ENCODE results near the gene TMEM82.

TMEM82 gene

GRCh38 chr1:15726508-15726907 is 15.8 kb upstream of the TMEM82 start:
- no peak overlapping the region for H3K4me2 ChIP-seq (ENCODE audit: low read length)
- no peaks in the 10 kb centered on the region for H4K20me1 ChIP-seq (ENCODE audit: insufficient read depth, low read length)
- no peaks in the 10 kb centered on the region for H3K27me3 ChIP-seq (ENCODE audit: low read depth, low read length)
- no peak overlapping the region for H2AFZ ChIP-seq (ENCODE audit: low read depth, low read length)
- no peaks in the 10 kb centered on the region for H3K79me2 ChIP-seq (ENCODE audit: low read length)
- TF ChIP-seq EZH2phosphoT487 (IDR thresholded peaks at IDR 0.05; ENCODE audit: low read depth) (no peak), CTCF (IDR thresholded peaks at IDR 0.05; ENCODE audit: low read depth, low read length) (no peak)
- no peaks in the 10 kb centered on the region for H3K4me1 ChIP-seq (ENCODE audit: low read length)
- H3K36me3 ChIP-seq (replicated peaks; ENCODE audit: low read depth, low read length), result no peaks in the 10 kb centered on the region
- no peak overlapping the region for H3K27ac ChIP-seq (ENCODE audit: low read length)
- H3K9me3 ChIP-seq (ENCODE audit: insufficient read depth, low read length), result no peaks in the 10 kb centered on the region
- H3K9ac ChIP-seq (ENCODE audit: low read length), result no peak overlapping the region
- no peak overlapping the region for H3K4me3 ChIP-seq (ENCODE audit: low read length)

- TF ChIP-seq EZH2phosphoT487 (IDR thresholded peaks at IDR 0.05; ENCODE audit: low read depth) (no peak), CTCF (IDR thresholded peaks at IDR 0.05; ENCODE audit: low read depth, low read length) (no peak)
- Histone ChIP-seq H4K20me1 (ENCODE audit: insufficient read depth, low read length) (no peaks in the 10 kb centered on the region), H3K4me1 (ENCODE audit: low read length) (no peaks in the 10 kb centered on the region), H3K27me3 (ENCODE audit: low read depth, low read length) (no peaks in the 10 kb centered on the region), H3K36me3 (replicated peaks; ENCODE audit: low read depth, low read length) (no peaks in the 10 kb centered on the region), H3K4me2 (ENCODE audit: low read length) (no peak overlapping the region), H3K9ac (ENCODE audit: low read length) (no peak overlapping the region), H3K4me3 (ENCODE audit: low read length) (no peak overlapping the region), H3K9me3 (ENCODE audit: insufficient read depth, low read length) (no peaks in the 10 kb centered on the region), H3K79me2 (ENCODE audit: low read length) (no peaks in the 10 kb centered on the region), H2AFZ (ENCODE audit: low read depth, low read length) (no peak overlapping the region), H3K27ac (ENCODE audit: low read length) (no peak overlapping the region)
Observed at GRCh38 chr1:15727021-15727420, 15.3 kb upstream of the TMEM82 start.

- Histone ChIP-seq H3K9me3 (ENCODE audit: insufficient read depth, low read length) (no peaks in the 10 kb centered on the region), H2AFZ (ENCODE audit: low read depth, low read length) (no peak overlapping the region), H3K27me3 (ENCODE audit: low read depth, low read length) (no peaks in the 10 kb centered on the region), H3K4me3 (ENCODE audit: low read length) (no peak overlapping the region), H3K27ac (ENCODE audit: low read length) (no peak overlapping the region), H3K4me2 (ENCODE audit: low read length) (no peak overlapping the region), H3K36me3 (replicated peaks; ENCODE audit: low read depth, low read length) (no peaks in the 10 kb centered on the region), H3K79me2 (ENCODE audit: low read length) (no peaks in the 10 kb centered on the region), H4K20me1 (ENCODE audit: insufficient read depth, low read length) (no peaks in the 10 kb centered on the region), H3K9ac (ENCODE audit: low read length) (no peak overlapping the region), H3K4me1 (ENCODE audit: low read length) (no peaks in the 10 kb centered on the region)
- TF ChIP-seq EZH2phosphoT487 (IDR thresholded peaks at IDR 0.05; ENCODE audit: low read depth) (no peak), CTCF (IDR thresholded peaks at IDR 0.05; ENCODE audit: low read depth, low read length) (no peak)
Observed at GRCh38 chr1:15727424-15727823, 14.9 kb upstream of the TMEM82 start.

- H3K36me3 ChIP-seq (replicated peaks; ENCODE audit: low read depth, low read length), result no peaks in the 10 kb centered on the region
- H3K27ac ChIP-seq (ENCODE audit: low read length), result no peak overlapping the region
Observed at GRCh38 chr1:15727866-15728534, 14.3 kb upstream of the TMEM82 start.

More at GRCh38 chr1:15727866-15728534, 14.3 kb upstream of the TMEM82 start:
- Histone ChIP-seq H3K27me3 (ENCODE audit: low read depth, low read length) (no peaks in the 10 kb centered on the region), H3K4me2 (ENCODE audit: low read length) (no peak overlapping the region), H3K4me3 (ENCODE audit: low read length) (no peak overlapping the region), H4K20me1 (ENCODE audit: insufficient read depth, low read length) (no peaks in the 10 kb centered on the region), H2AFZ (ENCODE audit: low read depth, low read length) (no peak overlapping the region), H3K9ac (ENCODE audit: low read length) (no peak overlapping the region), H3K9me3 (ENCODE audit: insufficient read depth, low read length) (no peaks in the 10 kb centered on the region), H3K79me2 (ENCODE audit: low read length) (no peaks in the 10 kb centered on the region), H3K4me1 (ENCODE audit: low read length) (no peaks in the 10 kb centered on the region)
- no peak for TF ChIP-seq EZH2phosphoT487 (IDR thresholded peaks at IDR 0.05; ENCODE audit: low read depth)
- no peak for TF ChIP-seq CTCF (IDR thresholded peaks at IDR 0.05; ENCODE audit: low read depth, low read length)
